K562 (cell line): ENCODE data around the gene NRP2. TPM values are rescaled to one million over a fixed set of nuclear protein-coding genes. Genes with fewer than 3 reads are reported as not detected.

Source experiments
- FOS ChIP-seq: IDR thresholded peaks from 3 replicates; pipeline ENCODE4 v1.6.1; 2011; ENCODE audit not compliant: insufficient read length; ENCODE audit errors: extremely low read depth
- KDM4B ChIP-seq, 2 experiments: fragments of 450-650 bp in 1 of 2; sonication (generic) in 1 of 2; IDR thresholded peaks; 2 replicates each; pipeline ENCODE4 v1.6.1; 2016 to 2017; ENCODE audit warnings: borderline replicate concordance in 2 of 2, antibody characterized with exemption in 1 of 2, low read depth in 1 of 2, mild to moderate bottlenecking in 1 of 2
- NRF1 ChIP-seq, 2 experiments: fragments of 450-650 bp; IDR thresholded peaks in 1 of 2; conservative IDR thresholded peaks in 1 of 2; 2 replicates each; pipeline ENCODE4 v1.6.1; 2014; ENCODE audit warnings: mild to moderate bottlenecking in 2 of 2
- polyA plus RNA-seq, 8 experiments: library from polyadenylated mRNA; depleted of rRNA in 4 of 8; stranded (reverse) in 5 of 8; unstranded in 3 of 8; fragments of >200 nt; fragmentation: Nextera tagmentation in 2 of 8; fragmentation: Illumina TruSeq in 1 of 8; extraction: Ambion mirVana in 2 of 8; extraction: Trizol in 1 of 8; gene quantifications; 2 replicates each; pipeline versions ENCODE4 v1.2.1 to v1.2.3, GENCODE V29; 2011 to 2014; ENCODE audit warnings: inconsistent platforms in 1 of 8, missing spikeins in 1 of 8
- total RNA-seq, 7 experiments: library from RNA; depleted of rRNA in 6 of 7; stranded (reverse); fragments of >200 nt in 6 of 7; fragmentation: Illumina TruSeq in 2 of 7; extraction: Trizol in 2 of 7; gene quantifications; 2 replicates each; pipeline versions ENCODE4 v1.2.1 to v1.2.3, GENCODE V29; 2011 to 2021; ENCODE audit warnings: low replicate concordance in 1 of 7
- TF ChIP-seq, protein P1 (sequence below), 2 experiments: fragments of 450-650 bp; formaldehyde crosslinking in 1 of 2; IDR thresholded peaks; 2 replicates each; pipeline versions ENCODE4 v1.4.0 to v1.6.1; 2014 to 2020; ENCODE audit warnings: mild to moderate bottlenecking in 2 of 2, borderline replicate concordance in 1 of 2, low read depth in 1 of 2

The NRP2 gene
- total and polyA plus RNA-seq, 9 of the 15 experiments (the other 6 are each of a cell fraction or from before 2014, with no cell fraction given): 0.05 to 0.31 (median 0.15) TPM; not detected in 5

DNA sequence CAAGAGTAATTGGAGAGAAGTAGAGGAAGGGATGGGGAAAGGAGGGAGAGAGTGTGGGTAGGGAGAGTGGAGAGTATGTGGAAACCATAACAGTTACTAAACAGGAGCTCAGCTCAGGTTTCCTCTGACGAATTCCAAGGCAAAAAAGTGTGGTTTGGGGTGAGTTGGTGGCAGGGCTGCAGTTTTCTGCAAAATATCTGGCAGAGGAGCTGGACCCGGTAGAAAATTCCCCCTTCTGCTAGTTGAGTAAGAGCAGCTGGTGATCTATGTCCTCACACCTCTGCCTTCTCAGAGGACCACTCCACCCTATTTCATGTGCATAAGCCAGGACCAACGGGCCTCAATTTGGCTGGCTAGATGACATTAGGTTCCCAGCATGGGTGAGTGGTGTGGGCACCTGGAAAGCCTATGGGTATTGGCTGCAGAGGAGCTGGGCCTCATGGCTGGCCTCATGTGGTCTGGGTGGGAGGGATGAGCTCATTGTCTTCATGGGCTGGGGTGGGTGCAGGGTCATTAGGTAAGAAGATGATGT is 13.2 kb downstream of the NRP2 start (continued):
- TF ChIP-seq, protein P1, sequence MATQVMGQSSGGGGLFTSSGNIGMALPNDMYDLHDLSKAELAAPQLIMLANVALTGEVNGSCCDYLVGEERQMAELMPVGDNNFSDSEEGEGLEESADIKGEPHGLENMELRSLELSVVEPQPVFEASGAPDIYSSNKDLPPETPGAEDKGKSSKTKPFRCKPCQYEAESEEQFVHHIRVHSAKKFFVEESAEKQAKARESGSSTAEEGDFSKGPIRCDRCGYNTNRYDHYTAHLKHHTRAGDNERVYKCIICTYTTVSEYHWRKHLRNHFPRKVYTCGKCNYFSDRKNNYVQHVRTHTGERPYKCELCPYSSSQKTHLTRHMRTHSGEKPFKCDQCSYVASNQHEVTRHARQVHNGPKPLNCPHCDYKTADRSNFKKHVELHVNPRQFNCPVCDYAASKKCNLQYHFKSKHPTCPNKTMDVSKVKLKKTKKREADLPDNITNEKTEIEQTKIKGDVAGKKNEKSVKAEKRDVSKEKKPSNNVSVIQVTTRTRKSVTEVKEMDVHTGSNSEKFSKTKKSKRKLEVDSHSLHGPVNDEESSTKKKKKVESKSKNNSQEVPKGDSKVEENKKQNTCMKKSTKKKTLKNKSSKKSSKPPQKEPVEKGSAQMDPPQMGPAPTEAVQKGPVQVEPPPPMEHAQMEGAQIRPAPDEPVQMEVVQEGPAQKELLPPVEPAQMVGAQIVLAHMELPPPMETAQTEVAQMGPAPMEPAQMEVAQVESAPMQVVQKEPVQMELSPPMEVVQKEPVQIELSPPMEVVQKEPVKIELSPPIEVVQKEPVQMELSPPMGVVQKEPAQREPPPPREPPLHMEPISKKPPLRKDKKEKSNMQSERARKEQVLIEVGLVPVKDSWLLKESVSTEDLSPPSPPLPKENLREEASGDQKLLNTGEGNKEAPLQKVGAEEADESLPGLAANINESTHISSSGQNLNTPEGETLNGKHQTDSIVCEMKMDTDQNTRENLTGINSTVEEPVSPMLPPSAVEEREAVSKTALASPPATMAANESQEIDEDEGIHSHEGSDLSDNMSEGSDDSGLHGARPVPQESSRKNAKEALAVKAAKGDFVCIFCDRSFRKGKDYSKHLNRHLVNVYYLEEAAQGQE (IDR thresholded peaks at IDR 0.05; ENCODE audit: borderline replicate concordance): no peak
- TF ChIP-seq, protein P1 (CRISPR knock-in tag; IDR thresholded peaks at IDR 0.05; ENCODE audit: low read depth): no peak
- TF ChIP-seq FOS: no peak
- no peak for TF ChIP-seq NRF1 (conservative IDR thresholded peaks at IDR 0.05 in 1 of 2, IDR thresholded peaks at IDR 0.05 in 1 of 2)
- TF ChIP-seq KDM4B (IDR thresholded peaks at IDR 0.05; ENCODE audit: borderline replicate concordance in 2 of 2, low read depth in 1 of 2): no peak
